NCI-H1436 treated with DMSO at 0.1 percent for 48 hours (cell line): ENCODE measurements around the gene SNTG2.
"Not testable (repeated sequence)": the region's sequence is repeated elsewhere in the genome, so short reads cannot be mapped to it uniquely, and the experiment has no call there.

Experiments
- DNase-seq: peaks from one replicate; lab custom pipeline; 2025; lab: John Stamatoyannopoulos, UW

Gene SNTG2

DNA sequence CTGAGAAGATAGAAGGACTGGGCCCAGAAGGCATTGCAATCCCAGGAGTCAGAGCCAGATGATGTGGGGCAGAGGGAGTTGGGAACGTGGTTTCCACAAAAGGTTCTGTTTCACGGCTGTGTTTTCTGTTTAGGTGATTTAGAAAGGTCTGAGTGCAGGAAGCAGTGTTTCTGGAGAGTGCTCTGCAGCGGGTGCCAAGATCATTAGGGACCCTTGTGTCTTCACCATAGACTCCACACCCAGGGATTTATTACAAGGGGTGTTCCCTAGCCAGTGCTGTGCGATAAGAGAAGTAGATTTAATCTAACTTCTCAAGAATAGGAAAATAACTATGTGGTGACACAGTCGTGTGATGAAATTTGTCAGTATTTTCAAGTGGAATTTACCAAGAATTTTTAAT is 241.5 kb downstream of the SNTG2 start:
- no peak for DNase-seq

DNA sequence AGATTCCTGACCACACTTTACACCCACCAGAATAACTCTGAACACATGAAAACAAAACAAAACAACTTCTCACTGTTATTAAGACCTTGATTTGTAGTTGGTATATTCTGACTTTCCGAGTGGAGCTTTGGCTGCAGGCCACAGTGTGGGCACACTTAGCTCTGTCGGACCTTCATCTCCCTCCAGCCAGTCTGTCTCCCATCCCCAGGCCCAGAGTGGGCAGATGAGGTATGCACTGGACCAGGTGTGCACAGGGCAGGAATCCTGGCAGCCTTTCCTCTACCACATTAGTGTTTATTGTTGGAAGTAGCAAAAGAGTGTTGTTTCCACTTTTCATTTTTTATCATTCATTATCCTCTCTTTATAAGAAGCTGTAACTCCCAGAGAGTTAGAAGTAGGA is 243.2 kb downstream of the SNTG2 start:
- DNase-seq: no peak

DNA sequence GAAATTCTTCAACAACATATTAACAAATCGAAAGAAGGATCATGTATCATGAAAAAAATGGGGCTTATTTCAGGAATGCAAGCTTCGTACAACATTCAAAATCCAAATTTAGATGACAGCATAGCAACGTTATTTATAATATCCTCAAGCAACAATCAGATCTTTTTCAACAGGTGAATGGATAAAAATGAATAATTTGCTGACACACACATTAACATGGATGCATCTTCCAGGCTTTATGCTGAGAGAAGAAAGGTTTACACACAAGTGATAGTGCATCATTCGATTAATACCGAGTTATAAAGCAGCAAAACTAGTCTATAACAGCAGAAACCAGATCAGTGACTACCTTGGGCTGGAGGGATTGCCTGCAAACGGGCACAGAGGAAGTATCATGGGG is 253.1 kb downstream of the SNTG2 start:
- DNase-seq: no peak

DNA sequence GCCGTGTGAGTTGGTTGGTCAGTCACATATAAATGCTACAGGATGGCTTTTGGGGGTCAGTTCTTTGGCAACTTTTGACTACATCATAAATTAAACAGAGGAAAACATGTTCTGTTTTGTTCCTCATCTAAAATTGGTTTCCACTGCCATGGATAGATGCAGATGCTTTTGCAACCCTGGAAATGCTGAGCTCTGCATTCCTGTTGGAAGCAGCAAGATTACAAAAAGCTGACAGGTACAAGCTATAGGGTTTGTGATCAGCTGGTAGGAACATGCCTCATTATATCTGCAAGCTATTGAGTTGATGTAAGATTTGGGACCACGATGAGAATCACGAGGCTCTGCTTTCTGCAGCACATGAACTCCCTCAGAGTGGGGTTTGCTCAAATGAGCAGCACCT is 255.2 kb downstream of the SNTG2 start:
- no peak for DNase-seq

DNA sequence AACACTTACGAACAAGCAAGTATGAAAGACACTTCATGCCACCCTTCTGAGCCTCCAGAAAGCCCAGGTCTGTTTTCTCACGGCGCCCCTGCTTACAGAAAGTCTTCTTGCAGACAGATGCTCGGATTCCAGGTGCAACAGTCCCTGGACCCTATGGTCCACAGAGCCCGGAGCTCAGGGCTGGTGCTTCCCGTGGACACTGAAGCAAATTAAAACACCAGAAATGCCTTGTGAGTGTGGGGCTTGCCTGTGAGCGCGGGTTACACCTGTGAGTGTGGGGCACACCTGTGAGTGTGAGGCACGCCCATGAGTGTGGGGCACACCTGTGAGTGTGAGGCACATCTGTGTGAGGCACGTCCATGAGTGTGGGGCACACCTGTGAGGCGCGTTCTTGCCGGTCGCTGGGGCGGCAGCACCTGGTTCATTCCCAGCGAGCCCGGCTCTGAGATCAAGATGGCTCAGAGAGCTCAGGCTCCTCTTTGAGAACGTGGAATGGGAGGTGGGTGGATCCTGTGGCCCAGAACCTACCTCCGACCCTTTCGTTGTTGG is 257.4 kb downstream of the SNTG2 start:
- no peak for DNase-seq

DNA sequence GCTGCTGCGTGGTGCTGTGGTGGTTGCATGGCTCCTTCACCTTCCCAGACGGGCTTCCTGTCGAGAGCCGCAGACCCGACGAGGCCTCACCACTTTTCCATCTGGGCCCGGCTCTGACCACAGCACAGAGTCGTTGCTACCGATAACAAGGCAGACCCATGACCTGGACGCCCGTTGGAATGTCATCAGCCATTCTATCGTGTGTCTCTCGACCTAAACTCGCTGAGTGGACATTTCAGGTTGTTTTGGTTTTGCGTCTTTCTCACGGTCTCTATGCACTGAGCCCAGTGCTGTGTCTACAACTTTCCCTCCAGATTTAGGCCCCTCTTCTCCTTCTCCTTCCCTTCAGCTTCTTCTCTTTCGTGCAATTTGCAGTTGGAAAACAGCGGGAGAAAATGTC is 257.9 kb downstream of the SNTG2 start:
- DNase-seq: no peak

DNA sequence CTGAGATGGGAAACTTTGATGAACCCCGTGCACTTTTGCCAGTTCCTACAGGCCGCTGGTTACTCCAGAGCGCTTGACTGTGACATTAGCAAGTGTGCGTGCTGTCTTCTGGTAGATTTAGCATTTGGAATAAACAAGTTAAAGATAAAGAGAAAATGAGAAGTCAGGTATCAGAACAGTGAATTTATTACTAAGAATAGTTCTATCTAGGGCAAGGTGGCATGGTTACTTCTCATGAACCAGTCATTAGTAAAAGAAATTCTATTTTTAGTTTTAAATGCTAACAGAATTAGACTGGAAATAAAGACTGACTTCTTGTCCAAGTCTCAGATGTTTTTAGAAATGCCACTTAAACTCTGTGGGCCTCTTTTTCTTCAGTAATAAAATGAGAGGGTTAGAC is 258.6 kb downstream of the SNTG2 start:
- no peak for DNase-seq

DNA sequence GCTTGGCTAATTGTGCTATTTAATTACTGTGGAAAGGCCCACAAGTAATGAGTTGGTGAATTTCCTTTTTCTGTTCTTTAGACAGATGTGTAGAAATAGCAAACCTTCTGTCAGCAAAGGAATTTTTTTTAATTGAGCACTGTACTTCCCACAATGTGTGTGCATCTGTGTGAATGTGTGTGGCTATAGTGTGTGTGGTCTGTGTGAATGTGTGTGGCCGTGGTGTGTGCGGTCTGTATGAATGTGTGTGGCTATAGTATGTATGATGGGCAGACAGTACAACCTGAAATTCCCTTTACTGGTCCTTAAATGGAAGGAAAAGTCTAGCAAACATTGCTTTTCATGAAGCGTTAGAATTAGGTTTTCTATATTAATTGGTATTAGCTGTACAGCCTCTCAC is 259.1 kb downstream of the SNTG2 start:
- no peak for DNase-seq

DNA sequence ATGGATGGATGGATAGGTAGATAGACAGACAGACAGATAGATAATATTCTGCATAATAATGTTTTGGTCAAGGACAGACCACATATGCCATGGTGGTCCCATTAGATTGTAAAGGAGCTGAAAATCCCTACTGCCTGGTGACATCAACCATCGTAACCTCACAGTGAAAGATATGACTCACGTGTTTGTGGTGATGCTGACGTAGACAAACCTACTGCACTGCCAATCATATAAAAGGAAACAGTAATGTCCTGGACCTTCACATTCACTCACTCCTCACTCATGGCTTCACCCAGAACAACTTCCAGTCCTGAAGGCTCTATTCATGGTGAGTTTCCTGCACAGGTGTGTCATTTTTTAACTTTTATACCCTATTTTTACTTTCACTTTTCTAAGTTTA is 259.7 kb downstream of the SNTG2 start:
- DNase-seq: no peak

DNA sequence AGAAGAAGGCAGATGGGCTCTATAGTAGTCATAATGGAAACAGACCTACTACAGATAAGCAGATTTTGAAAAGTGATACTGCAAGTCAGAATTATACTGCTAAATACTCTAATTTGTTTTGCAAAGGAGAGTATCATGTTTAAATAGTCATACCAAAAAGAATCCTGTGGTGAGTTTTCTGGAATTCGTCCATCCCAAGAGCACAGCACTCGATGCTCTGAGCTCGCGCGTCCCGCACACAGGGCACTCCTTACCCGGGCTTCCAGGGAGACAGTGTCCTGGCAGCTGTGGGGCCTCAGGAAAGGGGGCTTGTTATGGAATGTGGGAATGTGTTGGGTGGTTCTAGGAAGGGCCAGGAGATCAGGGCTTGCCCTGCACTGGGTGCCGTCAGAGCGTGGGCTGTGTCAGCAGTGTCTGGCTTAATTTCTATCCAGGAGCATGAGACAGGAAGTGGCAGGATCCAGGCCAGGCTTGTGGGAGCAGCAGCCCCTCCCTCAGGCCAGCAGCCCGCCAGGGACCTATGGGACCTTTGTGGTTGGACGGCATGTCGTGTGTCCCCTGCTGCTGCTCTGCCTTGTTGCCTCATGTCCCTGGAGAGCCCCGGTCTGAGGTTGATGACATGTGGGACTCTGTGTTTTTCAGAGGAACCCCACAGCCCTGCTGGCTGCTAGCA is 269.4 kb downstream of the SNTG2 start:
- no peak for DNase-seq

DNA sequence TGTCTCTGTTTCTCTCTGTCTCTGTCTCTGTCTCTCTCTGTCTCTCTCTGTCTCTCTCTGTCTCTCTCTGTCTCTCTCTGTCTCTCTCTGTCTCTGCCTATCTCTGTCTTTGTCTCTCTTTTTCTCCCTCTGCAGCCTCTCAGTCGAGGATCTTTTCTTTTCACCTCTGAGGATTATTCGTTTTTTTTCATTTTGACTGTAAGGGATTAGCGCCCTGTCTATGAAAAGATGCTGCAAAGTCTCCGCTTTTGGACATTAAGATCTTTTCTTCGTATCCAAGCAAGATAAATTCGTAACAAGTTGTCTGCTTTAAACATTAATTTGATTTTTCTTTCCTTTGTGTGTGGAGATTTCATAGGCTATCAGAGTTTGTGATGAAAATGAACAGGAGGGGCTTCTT is 271.4 kb downstream of the SNTG2 start:
- DNase-seq: no peak

DNA sequence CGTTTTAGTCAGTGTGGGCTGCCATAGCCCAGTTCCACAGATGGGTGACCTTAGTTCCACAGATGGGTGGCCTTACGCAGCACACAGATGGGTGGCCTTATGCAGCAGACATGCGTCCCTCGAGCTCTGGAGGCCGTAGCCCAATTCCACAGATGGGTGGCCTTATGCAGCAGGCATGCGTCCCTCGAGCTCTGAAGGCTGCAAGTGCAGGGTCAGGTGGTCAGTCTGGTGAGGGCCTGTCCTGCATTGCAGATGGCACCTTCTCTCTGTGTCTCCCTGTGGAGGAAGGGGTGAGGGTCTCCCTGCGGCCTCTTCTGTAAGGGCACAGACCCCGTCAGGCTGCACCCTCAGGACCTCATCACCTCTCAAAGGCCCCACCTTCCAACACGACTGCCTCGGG is 273.1 kb downstream of the SNTG2 start:
- no peak for DNase-seq

DNA sequence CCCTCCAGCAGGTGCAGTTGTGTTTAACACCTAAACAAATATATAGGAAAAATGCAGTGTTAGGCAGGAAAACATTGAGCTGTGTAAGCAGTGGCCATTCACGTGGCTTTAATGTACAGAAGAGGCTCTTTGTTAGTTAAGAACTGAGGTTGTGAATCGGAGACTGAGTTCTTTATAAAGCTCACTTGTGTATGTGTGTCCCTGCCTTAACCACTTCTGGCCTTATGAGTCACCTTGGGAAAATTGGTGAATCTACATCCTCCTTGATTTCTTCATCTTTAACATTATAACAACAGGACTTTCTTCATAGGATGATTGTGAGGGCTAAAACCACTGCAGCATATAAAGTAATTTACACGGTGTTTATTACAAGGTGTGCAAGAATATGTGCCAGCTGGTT is 274.3 kb downstream of the SNTG2 start:
- DNase-seq: no peak

DNA sequence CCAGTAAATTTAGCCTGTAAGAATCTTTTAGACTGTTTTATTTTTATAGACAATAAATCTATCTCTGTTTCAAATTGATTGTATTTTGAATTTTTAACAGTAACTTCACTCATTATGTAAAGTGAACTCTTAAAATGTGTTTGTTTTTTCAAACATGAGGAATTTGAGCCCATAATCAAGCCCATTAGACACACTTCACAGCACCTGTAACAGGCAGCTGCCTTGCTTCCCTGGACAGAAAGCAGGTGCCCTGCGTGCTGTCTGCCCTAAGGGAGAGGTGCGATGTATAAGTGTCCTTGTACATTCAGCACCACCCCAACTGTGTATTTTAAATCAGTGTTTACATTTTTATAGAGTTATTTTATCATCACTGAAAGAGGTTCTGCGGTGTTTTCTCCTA is 276.1 kb downstream of the SNTG2 start:
- peak; percentile 95 for DNase-seq

DNA sequence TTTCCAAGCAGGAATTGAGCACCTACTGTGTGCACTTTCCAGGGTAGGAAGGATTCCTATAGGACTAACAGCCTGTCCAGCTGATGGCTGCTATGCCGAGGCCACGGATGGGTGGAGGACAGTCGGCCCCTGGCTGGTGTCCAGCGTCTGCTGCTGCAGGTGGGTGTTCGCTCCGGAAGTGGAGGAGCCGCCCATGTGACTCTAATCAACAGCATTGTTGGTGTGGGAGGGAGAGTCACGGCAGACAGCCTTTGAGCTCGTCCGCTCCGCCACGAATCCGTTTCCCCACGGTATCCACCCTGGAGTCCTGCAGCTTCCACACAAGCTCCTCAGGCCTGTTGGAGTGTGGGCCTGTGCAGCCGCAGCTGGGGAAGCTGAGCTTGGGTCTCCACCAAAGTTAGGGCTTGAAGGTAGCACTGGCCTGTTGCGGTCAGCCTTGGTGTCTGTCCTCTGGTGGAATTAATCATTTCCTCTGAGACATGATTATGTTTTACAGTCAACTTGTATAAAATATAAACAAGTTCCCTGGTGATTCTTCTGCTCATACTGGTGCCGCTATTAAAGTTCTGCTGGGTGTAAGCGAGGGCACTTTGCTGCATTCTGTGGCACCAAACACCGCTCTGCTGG is 276.7 kb downstream of the SNTG2 start:
- DNase-seq: peak; percentile 80

DNA sequence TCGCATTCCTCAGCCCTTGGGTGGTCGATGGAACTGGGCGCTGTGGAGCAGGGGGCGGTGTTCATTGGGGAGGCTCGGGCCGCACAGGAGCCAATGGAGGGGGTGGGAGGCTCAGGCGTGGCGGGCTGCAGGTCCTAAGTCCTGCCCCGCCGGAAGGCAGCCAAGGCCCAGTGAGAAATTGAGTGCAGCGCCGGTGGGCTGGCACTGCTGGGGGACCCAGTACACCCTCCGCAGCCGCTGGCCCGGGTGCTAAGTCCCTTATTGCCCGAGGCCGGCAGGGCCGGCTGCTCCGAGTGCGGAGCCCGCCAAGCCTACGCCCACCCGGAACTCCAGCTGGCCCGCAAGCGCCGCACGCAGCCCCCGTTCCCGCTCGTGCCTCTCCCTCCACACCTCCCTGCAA is 278.9 kb downstream of the SNTG2 start:
- DNase-seq: not testable (repeated sequence)

DNA sequence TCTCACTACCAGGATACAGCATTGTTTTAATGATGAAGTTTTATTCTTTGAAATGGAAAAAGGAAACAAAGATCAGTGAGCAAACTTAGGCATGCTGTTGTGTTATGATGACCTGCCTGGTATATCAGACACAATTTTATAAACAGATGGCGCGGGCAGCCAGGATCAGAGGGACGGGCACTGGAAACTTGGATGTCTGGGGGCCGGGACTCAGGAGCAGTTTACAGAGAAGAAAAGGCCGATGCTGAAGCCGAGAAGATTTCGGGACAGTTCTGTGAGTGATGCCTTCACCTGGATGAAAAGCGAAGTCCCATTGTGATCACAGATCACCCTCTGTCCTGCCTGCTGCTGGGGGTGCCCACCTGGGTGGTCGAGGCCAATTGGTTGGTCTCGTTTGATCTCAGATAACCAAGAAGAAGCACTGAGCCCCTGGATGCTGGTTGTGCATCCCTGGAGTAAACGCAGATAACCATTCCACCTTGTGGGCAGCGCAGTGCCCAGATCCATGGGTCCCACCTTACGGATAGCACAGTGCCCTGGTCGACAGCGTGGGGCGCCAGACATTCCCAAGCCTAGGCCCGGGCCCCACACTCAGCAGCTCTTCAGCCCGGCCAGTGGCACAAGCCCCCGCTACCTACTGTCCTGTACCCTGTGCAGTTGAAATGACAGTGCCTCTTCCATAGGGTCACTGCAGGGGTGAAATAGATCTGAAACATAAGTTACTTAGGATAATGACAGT is 279.7 kb downstream of the SNTG2 start:
- DNase-seq: no peak

DNA sequence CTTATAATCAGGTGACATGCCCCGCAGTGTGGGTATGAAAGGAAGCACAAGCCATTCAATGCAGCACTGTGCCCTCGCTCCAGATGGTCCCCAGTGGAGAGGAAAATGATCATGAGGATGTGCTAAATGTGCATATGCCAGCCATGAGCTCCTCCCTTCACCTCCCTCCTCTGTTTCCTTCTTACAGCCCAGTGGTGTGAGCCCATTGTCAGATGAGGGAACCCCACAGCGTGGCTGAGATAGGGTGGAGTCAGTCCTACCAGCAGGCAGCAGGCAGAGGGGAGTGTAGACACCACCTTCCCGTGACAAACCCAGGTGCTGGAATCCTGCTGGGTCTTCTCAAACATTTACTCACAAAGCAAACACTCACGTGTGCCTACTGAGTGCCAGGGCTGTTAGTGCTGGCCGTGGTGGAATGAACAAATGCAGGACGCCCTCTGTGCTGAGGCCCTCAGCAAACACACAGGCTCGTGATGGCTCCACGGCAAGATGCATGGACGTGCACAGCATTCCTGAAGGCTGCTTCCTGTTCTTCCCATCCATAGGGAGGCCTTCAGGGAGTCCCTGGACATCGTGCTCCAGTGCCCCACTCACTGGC is 280.9 kb downstream of the SNTG2 start:
- DNase-seq: no peak

DNA sequence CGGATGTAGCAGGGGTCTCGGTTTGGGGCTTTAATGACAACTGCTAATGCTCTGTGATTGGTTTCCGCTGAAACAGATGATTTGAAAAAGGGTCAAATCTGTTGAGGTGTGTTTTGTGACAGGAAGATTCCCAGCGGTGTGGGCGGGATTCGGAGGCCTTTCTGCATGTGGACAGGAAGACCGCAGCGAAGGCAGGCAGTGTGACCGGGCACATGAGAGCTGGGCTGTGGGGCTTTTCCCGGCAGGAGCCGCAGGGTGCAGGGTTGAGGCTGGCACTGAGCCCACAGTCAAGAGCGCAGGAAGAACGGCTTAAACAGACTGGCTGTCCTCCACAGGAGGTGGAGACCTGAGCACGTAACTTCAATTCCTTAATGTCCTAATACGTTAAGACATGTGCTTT is 282.6 kb downstream of the SNTG2 start:
- no peak for DNase-seq

DNA sequence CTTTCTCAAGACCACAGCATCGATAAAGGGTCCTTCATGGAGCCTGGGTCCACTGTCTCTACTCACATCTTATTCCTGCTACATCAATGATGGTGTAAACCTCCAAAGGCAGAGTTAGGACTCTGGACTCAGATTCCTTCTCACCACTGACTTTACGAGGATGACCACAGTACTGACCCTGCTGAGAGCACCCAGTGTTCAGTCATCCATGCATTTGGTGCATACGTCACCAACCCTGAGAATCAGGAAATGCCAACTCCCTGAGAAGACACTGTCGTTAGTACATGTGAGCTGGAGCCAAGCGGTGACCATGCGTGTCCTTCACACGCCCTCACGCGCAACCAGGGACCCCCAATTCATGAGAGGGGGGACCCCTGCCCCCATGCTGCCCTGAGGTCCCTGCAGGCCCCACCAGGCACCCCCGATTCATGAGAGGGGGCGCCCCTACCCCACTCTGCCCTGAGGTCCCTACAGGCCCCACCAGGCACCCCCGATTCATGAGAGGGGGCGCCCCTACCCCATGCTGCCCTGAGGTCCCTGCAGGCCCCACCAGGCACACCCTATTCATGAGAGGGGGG is 284.2 kb downstream of the SNTG2 start:
- no peak for DNase-seq

DNA sequence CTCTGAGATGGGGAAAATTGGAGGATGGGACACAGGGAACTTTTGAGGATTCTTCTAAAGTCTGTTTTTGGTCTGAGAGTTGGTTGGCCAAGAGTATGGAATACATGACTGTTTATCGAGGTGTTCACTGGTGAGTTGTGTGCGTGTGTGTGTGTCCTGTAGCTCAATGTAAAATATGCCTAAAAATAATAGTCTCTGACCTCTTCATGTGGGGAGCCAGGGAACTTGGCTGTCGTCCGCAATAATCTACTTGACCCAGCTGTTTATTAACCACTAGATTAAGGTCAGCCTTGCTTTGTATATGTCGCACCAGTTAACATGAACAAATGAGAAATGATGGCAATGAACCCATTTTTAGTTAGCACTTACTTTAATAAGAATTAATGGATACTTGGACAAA is 285.2 kb downstream of the SNTG2 start:
- no peak for DNase-seq

DNA sequence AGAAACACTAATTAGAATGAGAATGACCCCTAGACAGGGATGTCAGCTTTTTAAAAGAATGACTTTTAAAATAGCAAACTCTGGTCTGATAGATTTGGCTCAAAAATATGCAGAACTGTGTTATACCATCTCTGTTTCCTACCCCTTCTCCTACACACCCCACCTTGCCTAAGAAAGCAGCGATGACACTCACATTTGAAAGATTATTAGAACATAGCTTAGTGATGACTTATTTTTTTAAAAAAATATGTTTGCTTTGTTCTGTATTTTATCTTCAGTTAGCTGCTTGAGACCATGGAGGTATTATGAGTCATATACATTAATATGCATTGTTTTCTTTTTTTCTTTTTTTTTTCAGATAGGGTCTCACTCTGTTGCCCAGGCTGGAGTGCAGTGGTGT is 286.0 kb downstream of the SNTG2 start:
- no peak for DNase-seq
